A673 (cell line): ENCODE results near the gene MICAL2. TPM values are rescaled to one million over a fixed set of nuclear protein-coding genes. Genes with fewer than 3 reads are reported as not detected.

Experiments used
- BruUV-seq: library from RNA; stranded (reverse); fragments of 400-500 nt; replicated peaks from 2 replicates; lab custom pipeline; 2021; lab: Mats Ljungman, UMichigan
- CTCF ChIA-PET: fragments of 300-600 bp; sonication (Branson Sonifier 250); formaldehyde crosslinking; loops from one replicate; lab custom pipeline; 2022; ENCODE audit warnings: antibody characterized with exemption; lab: Charles Lee
- POLR2A ChIA-PET: fragments of 300-600 bp; sonication (Branson Sonifier 250); formaldehyde crosslinking; loops from one replicate; lab custom pipeline; 2022; ENCODE audit warnings: antibody characterized with exemption; ENCODE audit not compliant: low non-redundant PET; lab: Charles Lee
- DNase-seq: peaks from one replicate; pipeline ENCODE4 v3.0.0-alpha.2; 2015; ENCODE audit warnings: low spot score
- H3K27ac ChIP-seq: fragments of 200-600 bp; sonication (generic); 2 replicates; pipeline ENCODE4 v1.5.1; 2016; ENCODE audit warnings: mixed run types, low read depth, mild to moderate bottlenecking, mixed read lengths, antibody characterized with exemption, low read length; ENCODE audit not compliant: poor library complexity, severe bottlenecking
- H3K27me3 ChIP-seq: fragments of 200-600 bp; sonication (generic); replicated peaks from 2 replicates; pipeline ENCODE4 v1.6.1; 2017; ENCODE audit warnings: mixed run types, low read depth, mild to moderate bottlenecking, mixed read lengths, antibody characterized with exemption, low read length; ENCODE audit not compliant: insufficient read depth, poor library complexity
- H3K36me3 ChIP-seq: fragments of 200-600 bp; sonication (generic); 2 replicates; pipeline ENCODE4 v1.6.1; 2016; ENCODE audit warnings: mixed run types, mild to moderate bottlenecking, mixed read lengths, antibody characterized with exemption, low read length; ENCODE audit not compliant: insufficient read depth, poor library complexity, severe bottlenecking
- H3K4me1 ChIP-seq: fragments of 200-600 bp; sonication (generic); 2 replicates; pipeline ENCODE4 v1.6.1; 2017; ENCODE audit warnings: mixed run types, mild to moderate bottlenecking, mixed read lengths, antibody characterized with exemption, low read length; ENCODE audit not compliant: insufficient read depth, poor library complexity, severe bottlenecking
- H3K4me3 ChIP-seq: fragments of 200-600 bp; sonication (generic); 2 replicates; pipeline ENCODE4 v1.5.1; 2016; ENCODE audit warnings: low read depth, mixed run types, mild to moderate bottlenecking, mixed read lengths, low read length; ENCODE audit not compliant: poor library complexity, severe bottlenecking
- H3K9me3 ChIP-seq: fragments of 200-600 bp; sonication (generic); 2 replicates; pipeline ENCODE4 v1.6.1; 2016; ENCODE audit warnings: mixed run types, low read depth, mild to moderate bottlenecking, mixed read lengths, antibody characterized with exemption, low read length; ENCODE audit not compliant: poor library complexity, severe bottlenecking
- EZH2 ChIP-seq: fragments of 200-600 bp; sonication (generic); IDR thresholded peaks from 2 replicates; pipeline ENCODE4 v1.6.1; 2017; ENCODE audit warnings: borderline replicate concordance, low read depth, mild to moderate bottlenecking, mixed read lengths, antibody characterized with exemption, low read length; ENCODE audit not compliant: poor library complexity, severe bottlenecking
- intact Hi-C: fragments of 100-400 bp; cut with micrococcal nuclease; formaldehyde crosslinking; loops from one replicate; pipeline ENCODE4 v1.10.0; 2022; ENCODE audit not compliant: unreplicated experiment
- total RNA-seq: library from RNA; stranded (reverse); gene quantifications from 2 replicates; pipeline ENCODE4 v1.2.3, GENCODE V29; 2021
- TF ChIP-seq, protein P1 (sequence below): fragments of 300-800, 200-600 bp; sonication (generic); conservative IDR thresholded peaks from 2 replicates; pipeline ENCODE4 v1.5.1; 2017; ENCODE audit warnings: low read depth, mild to moderate bottlenecking, antibody characterized with exemption, low read length, moderate library complexity, mixed read lengths

MICAL2 gene
- total RNA-seq, 1 experiment from 2014 or later: 1.1 TPM

DNA sequence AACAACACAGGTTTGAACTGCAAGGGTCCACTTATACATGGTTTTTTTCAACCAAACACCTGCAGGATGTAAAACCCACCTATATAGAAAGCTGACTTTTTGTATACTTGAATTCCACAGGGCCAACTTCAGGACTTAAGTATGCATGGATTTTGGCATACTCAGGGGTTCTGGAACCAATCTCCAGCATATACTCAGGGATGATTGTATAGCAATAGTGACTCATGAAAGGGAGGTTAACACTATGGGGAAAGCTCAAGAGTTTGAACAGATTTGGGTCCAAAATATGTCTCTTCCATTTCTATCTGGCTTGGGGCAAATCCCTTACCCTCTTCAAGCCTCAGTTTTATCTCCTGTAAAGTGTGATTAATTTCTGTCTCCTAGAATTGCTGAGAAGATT is 94.9 kb downstream of the MICAL2 start:
- no peak overlapping the region for H3K4me3 ChIP-seq
- CTCF ChIA-PET: no interaction called here
- POLR2A ChIA-PET: no interaction called here
- intact Hi-C loops: no loop called here
- H3K9me3 ChIP-seq: no peaks in the 10 kb centered on the region
- H3K27ac ChIP-seq: no peak overlapping the region
- BruUV-seq: no TSS peak
- no peaks in the 10 kb centered on the region for H3K36me3 ChIP-seq
- TF ChIP-seq, protein P1, sequence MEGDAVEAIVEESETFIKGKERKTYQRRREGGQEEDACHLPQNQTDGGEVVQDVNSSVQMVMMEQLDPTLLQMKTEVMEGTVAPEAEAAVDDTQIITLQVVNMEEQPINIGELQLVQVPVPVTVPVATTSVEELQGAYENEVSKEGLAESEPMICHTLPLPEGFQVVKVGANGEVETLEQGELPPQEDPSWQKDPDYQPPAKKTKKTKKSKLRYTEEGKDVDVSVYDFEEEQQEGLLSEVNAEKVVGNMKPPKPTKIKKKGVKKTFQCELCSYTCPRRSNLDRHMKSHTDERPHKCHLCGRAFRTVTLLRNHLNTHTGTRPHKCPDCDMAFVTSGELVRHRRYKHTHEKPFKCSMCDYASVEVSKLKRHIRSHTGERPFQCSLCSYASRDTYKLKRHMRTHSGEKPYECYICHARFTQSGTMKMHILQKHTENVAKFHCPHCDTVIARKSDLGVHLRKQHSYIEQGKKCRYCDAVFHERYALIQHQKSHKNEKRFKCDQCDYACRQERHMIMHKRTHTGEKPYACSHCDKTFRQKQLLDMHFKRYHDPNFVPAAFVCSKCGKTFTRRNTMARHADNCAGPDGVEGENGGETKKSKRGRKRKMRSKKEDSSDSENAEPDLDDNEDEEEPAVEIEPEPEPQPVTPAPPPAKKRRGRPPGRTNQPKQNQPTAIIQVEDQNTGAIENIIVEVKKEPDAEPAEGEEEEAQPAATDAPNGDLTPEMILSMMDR: no peak
- TF ChIP-seq EZH2: no peak
- H3K4me1 ChIP-seq: no peaks in the 10 kb centered on the region
- DNase-seq: no peak
- no peaks in the 10 kb centered on the region for H3K27me3 ChIP-seq

DNA sequence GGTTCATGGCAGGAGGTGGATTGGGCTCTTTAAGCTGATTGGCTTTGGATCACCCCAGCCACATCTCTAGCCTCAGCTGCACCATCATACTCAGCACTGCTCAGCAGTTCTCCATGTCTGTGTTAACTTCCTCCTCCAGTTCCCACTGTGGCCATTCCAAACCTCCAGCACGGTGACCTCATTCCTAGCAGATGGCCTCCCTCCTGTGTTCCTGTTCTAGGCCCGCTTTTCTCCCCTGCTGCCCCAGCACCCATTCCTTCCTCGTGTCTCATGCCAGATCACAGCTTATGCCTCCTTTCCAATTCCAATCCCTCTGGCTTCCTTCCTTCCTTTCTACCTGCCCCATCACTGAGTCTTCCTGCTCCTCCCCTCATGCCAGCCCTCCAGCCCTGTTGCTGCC is 96.1 kb downstream of the MICAL2 start:
- no peaks in the 10 kb centered on the region for H3K9me3 ChIP-seq
- no peaks in the 10 kb centered on the region for H3K36me3 ChIP-seq
- no peak overlapping the region for H3K4me3 ChIP-seq
- H3K27me3 ChIP-seq: no peaks in the 10 kb centered on the region
- no peak overlapping the region for H3K27ac ChIP-seq
- TF ChIP-seq, protein P1: no peak
- no peak for TF ChIP-seq EZH2
- BruUV-seq: no TSS peak
- ChIA-PET CTCF (no interaction called here), POLR2A (no interaction called here)
- H3K4me1 ChIP-seq: no peaks in the 10 kb centered on the region
- intact Hi-C loops: no loop called here
- no peak for DNase-seq

DNA sequence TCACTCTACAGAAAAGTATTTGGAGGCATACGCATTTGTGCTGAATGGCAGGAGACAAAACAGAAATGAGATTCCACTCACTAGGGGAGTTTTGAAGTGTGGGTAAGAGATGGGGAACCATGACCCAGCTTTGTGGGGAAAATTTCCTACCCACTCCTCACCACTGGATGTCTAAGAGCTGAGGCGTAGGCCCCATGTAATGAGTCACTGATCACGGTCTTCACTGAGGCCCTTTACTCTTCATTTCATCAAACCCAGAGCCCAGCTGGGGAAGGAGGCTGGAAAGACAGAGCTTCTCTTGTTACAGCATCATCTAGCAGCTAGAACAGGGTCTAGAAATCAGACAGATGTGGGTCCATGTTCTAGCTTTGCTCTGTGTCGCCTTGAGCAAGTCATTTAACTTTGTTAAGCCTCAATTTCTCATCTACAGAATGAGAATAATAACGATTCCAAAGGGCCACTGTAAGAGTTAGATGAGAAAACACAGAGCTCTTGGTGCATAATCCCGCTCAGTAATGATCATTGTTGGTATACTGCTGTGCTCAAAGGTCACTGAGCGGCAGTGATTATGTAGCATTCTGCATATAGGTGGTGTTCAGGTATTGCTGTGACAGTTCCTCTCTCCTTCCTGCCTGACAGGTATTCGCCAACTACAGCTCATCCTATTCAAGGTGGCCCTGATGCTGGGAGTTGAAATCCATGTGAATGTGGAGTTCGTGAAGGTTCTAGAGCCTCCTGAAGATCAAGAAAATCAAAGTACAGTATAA is 97.2 kb downstream of the MICAL2 start:
- no TSS peak for BruUV-seq
- TF ChIP-seq, protein P1: no peak
- TF ChIP-seq EZH2: no peak
- H3K4me3 ChIP-seq: no peak overlapping the region
- no peaks in the 10 kb centered on the region for H3K27me3 ChIP-seq
- no peaks in the 10 kb centered on the region for H3K9me3 ChIP-seq
- H3K36me3 ChIP-seq: no peaks in the 10 kb centered on the region
- intact Hi-C loops: no loop called here
- DNase-seq: no peak
- POLR2A ChIA-PET: interaction anchor here (0.7 kb wide), 1 partner anchor 140 kb away, joined by 3 read pairs; no protein-coding TSS in a partner anchor
- H3K27ac ChIP-seq: no peak overlapping the region
- CTCF ChIA-PET: no interaction called here
- H3K4me1 ChIP-seq: no peaks in the 10 kb centered on the region
